HCT116 (cell line): ENCODE measurements around the gene BMP7. TPM values are rescaled to one million over a fixed set of nuclear protein-coding genes. Genes with fewer than 3 reads are reported as not detected.

ENCODE experiments used
- ATAC-seq: fragments of 200-7000 bp; cut with Tn5 transposase; 2 replicates; pipeline ENCODE4 v1.9.1; 2020; ENCODE audit warnings: mild to moderate bottlenecking, moderate library complexity
- BruUV-seq: library from RNA; stranded (reverse); fragments of 400-500 nt; replicated peaks from 2 replicates; lab custom pipeline; 2021; lab: Mats Ljungman, UMichigan
- CTCF ChIA-PET: fragments of 300-600 bp; sonication (Branson Sonifier 250); formaldehyde crosslinking; loops from one replicate; lab custom pipeline; 2021; ENCODE audit warnings: antibody characterized with exemption; lab: Charles Lee
- POLR2A ChIA-PET: fragments of 300-600, 350-600 bp; sonication (Branson Sonifier 250); formaldehyde crosslinking; loops from one replicate; lab custom pipeline; 2021; ENCODE audit warnings: antibody characterized with exemption; lab: Charles Lee
- RAD21 ChIA-PET, 2 experiments: fragments of 300-600 bp; sonication (Branson Sonifier 250); formaldehyde crosslinking; loops; one replicate each; lab custom pipeline; 2023; ENCODE audit warnings: low total read pairs in 2 of 2; ENCODE audit not compliant: uncharacterized antibody in 2 of 2, unreplicated experiment in 2 of 2, low non-redundant PET in 1 of 2; lab: Charles Lee
- DNase-seq: peaks from one replicate; pipeline ENCODE4 v3.0.0-alpha.2; 2010; ENCODE audit warnings: low read depth, low spot score
- H2AFZ ChIP-seq: fragments of 200-600 bp; shearing (Covaris generic), sonication (generic); 2 replicates; pipeline ENCODE4 v1.6.1; 2017; ENCODE audit warnings: low read depth, mixed run types, mixed read lengths, antibody characterized with exemption, low read length; ENCODE audit not compliant: poor library complexity, severe bottlenecking
- H3K27ac ChIP-seq: 2 replicates; pipeline ENCODE4 v1.5.1; 2012; ENCODE audit warnings: low read depth, low read length
- H3K27me3 ChIP-seq: fragments of 200-600 bp; sonication (generic); 2 replicates; pipeline ENCODE4 v1.6.1; 2016; ENCODE audit warnings: mixed run types, low read length, mixed read lengths; ENCODE audit not compliant: insufficient read depth
- H3K36me3 ChIP-seq, 2 experiments: fragments of 200-500 bp in 1 of 2; fragments of 200-600 bp in 1 of 2; sonication (Bioruptor generic) in 1 of 2; sonication (generic) in 1 of 2; 2 replicates each; pipeline versions ENCODE4 v1.5.1 to v1.6.1; 2014 to 2016; ENCODE audit warnings: low read length in 2 of 2, inconsistent platforms in 1 of 2, mixed read lengths in 1 of 2, mixed run types in 1 of 2; ENCODE audit not compliant: insufficient read depth in 2 of 2, control insufficient read depth in 1 of 2
- H3K4me1 ChIP-seq, 2 experiments: fragments of 200-600 bp in 1 of 2; sonication (generic) in 1 of 2; 2 replicates each; pipeline versions ENCODE4 v1.5.1 to v1.6.1; 2012 to 2017; ENCODE audit warnings: low read length in 2 of 2, inconsistent platforms in 1 of 2, mild to moderate bottlenecking in 1 of 2, mixed read lengths in 1 of 2, mixed run types in 1 of 2, moderate library complexity in 1 of 2; ENCODE audit not compliant: insufficient read depth in 2 of 2, control insufficient read depth in 1 of 2
- H3K4me2 ChIP-seq: fragments of 200-600 bp; sonication (generic); 2 replicates; pipeline ENCODE4 v1.6.1; 2017; ENCODE audit warnings: mixed run types, low read length, mixed read lengths
- H3K4me3 ChIP-seq, 2 experiments: fragments of 200-600 bp in 1 of 2; sonication (generic) in 1 of 2; replicated peaks in 1 of 2; 2 replicates each; pipeline ENCODE4 v1.5.1; 2011 to 2016; ENCODE audit warnings: low read length in 2 of 2, control low read depth in 1 of 2, low read depth in 1 of 2, mild to moderate bottlenecking in 1 of 2, mixed read lengths in 1 of 2, mixed run types in 1 of 2
- H3K79me2 ChIP-seq: fragments of 200-600 bp; sonication (generic); 2 replicates; pipeline ENCODE4 v1.6.1; 2017; ENCODE audit warnings: mild to moderate bottlenecking, mixed run types, low read length, moderate library complexity, mixed read lengths; ENCODE audit not compliant: insufficient read depth
- H3K9ac ChIP-seq: fragments of 200-600 bp; sonication (generic); 2 replicates; pipeline ENCODE4 v1.6.1; 2016; ENCODE audit warnings: low read length, mixed read lengths
- H3K9me2 ChIP-seq: fragments of 200-600 bp; sonication (generic), shearing (Covaris generic); 2 replicates; pipeline ENCODE4 v1.6.1; 2017; ENCODE audit warnings: mixed run types, mild to moderate bottlenecking, moderate library complexity; ENCODE audit not compliant: insufficient read depth
- H3K9me3 ChIP-seq, 2 experiments: fragments of 200-500 bp in 1 of 2; fragments of 200-600 bp in 1 of 2; sonication (Bioruptor generic) in 1 of 2; sonication (generic) in 1 of 2; 2 replicates each; pipeline ENCODE4 v1.6.1; 2014 to 2017; ENCODE audit warnings: low read length in 2 of 2, mixed read lengths in 2 of 2, inconsistent platforms in 1 of 2, low read depth in 1 of 2, mild to moderate bottlenecking in 1 of 2, mixed run types in 1 of 2, moderate library complexity in 1 of 2; ENCODE audit not compliant: control insufficient read depth in 1 of 2, insufficient read depth in 1 of 2
- H4K20me1 ChIP-seq: fragments of 200-600 bp; sonication (generic), shearing (Covaris generic); 2 replicates; pipeline ENCODE4 v1.6.1; 2017; ENCODE audit warnings: mixed run types, mild to moderate bottlenecking, moderate library complexity; ENCODE audit not compliant: insufficient read depth
- CBX3 ChIP-seq: IDR thresholded peaks from 2 replicates; pipeline ENCODE4 v1.6.1; 2012; ENCODE audit warnings: low read depth
- CEBPB ChIP-seq: IDR thresholded peaks from 2 replicates; pipeline ENCODE4 v1.6.1; 2012; ENCODE audit warnings: low read depth
- CTCF ChIP-seq, 3 experiments: fragments of 200-600 bp in 1 of 3; sonication (generic) in 1 of 3; IDR thresholded peaks in 2 of 3; conservative IDR thresholded peaks in 1 of 3; 2 replicates each; pipeline ENCODE4 v1.5.1; 2012 to 2017; ENCODE audit warnings: low read depth in 2 of 3, low read length in 2 of 3, antibody characterized with exemption in 1 of 3, borderline replicate concordance in 1 of 3, control low read depth in 1 of 3, mild to moderate bottlenecking in 1 of 3, mixed read lengths in 1 of 3, mixed run types in 1 of 3, moderate library complexity in 1 of 3; ENCODE audit not compliant: insufficient read depth in 1 of 3
- EGR1 ChIP-seq: IDR thresholded peaks from 2 replicates; pipeline ENCODE4 v1.6.1; 2012; ENCODE audit warnings: low read depth
- ELF1 ChIP-seq: IDR thresholded peaks from 2 replicates; pipeline ENCODE4 v1.6.1; 2012; ENCODE audit warnings: low read depth, borderline replicate concordance
- EZH2 ChIP-seq: fragments of 200-600 bp; sonication (generic); IDR thresholded peaks from 2 replicates; pipeline ENCODE4 v1.6.1; 2017; ENCODE audit warnings: antibody characterized with exemption, mixed run types
- FOSL1 ChIP-seq: IDR thresholded peaks from 2 replicates; pipeline ENCODE4 v1.6.1; 2012; ENCODE audit warnings: low read depth
- POLR2A ChIP-seq: IDR thresholded peaks from 2 replicates; pipeline ENCODE4 v1.7.0; 2011; ENCODE audit warnings: borderline replicate concordance; ENCODE audit not compliant: insufficient read depth, insufficient read length; ENCODE audit errors: extremely low read depth
- RAD21 ChIP-seq: IDR thresholded peaks from 2 replicates; pipeline ENCODE4 v1.6.1; 2012; ENCODE audit warnings: low read depth, mild to moderate bottlenecking
- SIN3A ChIP-seq: IDR thresholded peaks from 2 replicates; pipeline ENCODE4 v1.6.1; 2012; ENCODE audit warnings: low read depth
- SP1 ChIP-seq: IDR thresholded peaks from 2 replicates; pipeline ENCODE4 v1.6.1; 2012; ENCODE audit warnings: low read depth
- TCF7L2 ChIP-seq: IDR thresholded peaks from 2 replicates; pipeline ENCODE4 v1.7.0; 2011; ENCODE audit warnings: borderline replicate concordance, inconsistent platforms; ENCODE audit not compliant: insufficient read depth, insufficient read length; ENCODE audit errors: extremely low read depth
- YY1 ChIP-seq: IDR thresholded peaks from 2 replicates; pipeline ENCODE4 v1.6.1; 2011; ENCODE audit warnings: low read length, low read depth, moderate library complexity, mild to moderate bottlenecking; ENCODE audit not compliant: insufficient replicate concordance; ENCODE audit errors: extremely low read depth
- ZNF274 ChIP-seq: fragments of 200-500 bp; sonication (Bioruptor generic); IDR thresholded peaks from 2 replicates; pipeline ENCODE4 v1.6.1; 2014; ENCODE audit warnings: mild to moderate bottlenecking, low read depth, low read length, inconsistent platforms
- intact Hi-C: fragments of 100-400 bp; cut with micrococcal nuclease; formaldehyde crosslinking; loops from 2 replicates; pipeline ENCODE4 v1.10.0; 2022
- total RNA-seq: library from RNA; stranded (reverse); gene quantifications from one replicate; pipeline ENCODE4 v1.2.1, GENCODE V29; 2021; ENCODE audit not compliant: unreplicated experiment
- TF ChIP-seq, protein P1 (sequence below): IDR thresholded peaks from 2 replicates; pipeline ENCODE4 v1.6.1; 2012; ENCODE audit warnings: low read depth

BMP7 gene
- total RNA-seq, 1 experiment from 2014 or later: 7.0 TPM

GRCh38 chr20:57195023-57195422 is 71.4 kb downstream of the BMP7 start:
- ATAC-seq (no peak), DNase-seq (no peak)
- ChIA-PET RAD21 (no interaction called here), CTCF (no interaction called here), POLR2A (no interaction called here)
- H3K27me3 ChIP-seq: no peaks in the 10 kb centered on the region
- no TSS peak for BruUV-seq
- no peak overlapping the region for H3K4me3 ChIP-seq
- no peaks in the 10 kb centered on the region for H4K20me1 ChIP-seq
- TF ChIP-seq RAD21 (no peak), SP1 (no peak), SIN3A (no peak), CEBPB (no peak), EZH2 (no peak), EGR1 (no peak), FOSL1 (no peak), YY1 (no peak), ZNF274 (no peak), POLR2A (no peak), ELF1 (no peak), CTCF (IDR thresholded peaks at IDR 0.05 in 2 of 3, conservative IDR thresholded peaks at IDR 0.05 in 1 of 3; ENCODE audit: borderline replicate concordance in 1 of 3, insufficient read depth in 1 of 3, low read depth in 2 of 3, low read length in 2 of 3) (no peak), TCF7L2 (no peak), CBX3 (no peak)
- TF ChIP-seq, protein P1, sequence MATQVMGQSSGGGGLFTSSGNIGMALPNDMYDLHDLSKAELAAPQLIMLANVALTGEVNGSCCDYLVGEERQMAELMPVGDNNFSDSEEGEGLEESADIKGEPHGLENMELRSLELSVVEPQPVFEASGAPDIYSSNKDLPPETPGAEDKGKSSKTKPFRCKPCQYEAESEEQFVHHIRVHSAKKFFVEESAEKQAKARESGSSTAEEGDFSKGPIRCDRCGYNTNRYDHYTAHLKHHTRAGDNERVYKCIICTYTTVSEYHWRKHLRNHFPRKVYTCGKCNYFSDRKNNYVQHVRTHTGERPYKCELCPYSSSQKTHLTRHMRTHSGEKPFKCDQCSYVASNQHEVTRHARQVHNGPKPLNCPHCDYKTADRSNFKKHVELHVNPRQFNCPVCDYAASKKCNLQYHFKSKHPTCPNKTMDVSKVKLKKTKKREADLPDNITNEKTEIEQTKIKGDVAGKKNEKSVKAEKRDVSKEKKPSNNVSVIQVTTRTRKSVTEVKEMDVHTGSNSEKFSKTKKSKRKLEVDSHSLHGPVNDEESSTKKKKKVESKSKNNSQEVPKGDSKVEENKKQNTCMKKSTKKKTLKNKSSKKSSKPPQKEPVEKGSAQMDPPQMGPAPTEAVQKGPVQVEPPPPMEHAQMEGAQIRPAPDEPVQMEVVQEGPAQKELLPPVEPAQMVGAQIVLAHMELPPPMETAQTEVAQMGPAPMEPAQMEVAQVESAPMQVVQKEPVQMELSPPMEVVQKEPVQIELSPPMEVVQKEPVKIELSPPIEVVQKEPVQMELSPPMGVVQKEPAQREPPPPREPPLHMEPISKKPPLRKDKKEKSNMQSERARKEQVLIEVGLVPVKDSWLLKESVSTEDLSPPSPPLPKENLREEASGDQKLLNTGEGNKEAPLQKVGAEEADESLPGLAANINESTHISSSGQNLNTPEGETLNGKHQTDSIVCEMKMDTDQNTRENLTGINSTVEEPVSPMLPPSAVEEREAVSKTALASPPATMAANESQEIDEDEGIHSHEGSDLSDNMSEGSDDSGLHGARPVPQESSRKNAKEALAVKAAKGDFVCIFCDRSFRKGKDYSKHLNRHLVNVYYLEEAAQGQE: no peak
- intact Hi-C loops: no loop called here
- no peaks in the 10 kb centered on the region for H3K9me2 ChIP-seq
- H3K4me2 ChIP-seq: no peak overlapping the region
- H3K79me2 ChIP-seq: no peaks in the 10 kb centered on the region
- no peaks in the 10 kb centered on the region for H3K9me3 ChIP-seq
- no peaks in the 10 kb centered on the region for H3K36me3 ChIP-seq
- H2AFZ ChIP-seq: no peak overlapping the region
- peaks cover 0 to 9% of the 10 kb centered on the region in 2 experiments; a peak in 2 of 4 replicates for H3K4me1 ChIP-seq
- H3K27ac ChIP-seq: no peak overlapping the region
- H3K9ac ChIP-seq: no peak overlapping the region
